Esophagus mucosa (tissue), 1 donor: ENCODE measurements around the gene RAP1A. TPM values are rescaled to one million over a fixed set of nuclear protein-coding genes. Genes with fewer than 3 reads are reported as not detected.
"Not testable (repeated sequence)": the region's sequence is repeated elsewhere in the genome, so short reads cannot be mapped to it uniquely, and the experiment has no call there.

Experiments used
- ATAC-seq: fragments of 200-7000 bp; cut with Tn5 transposase; one replicate; pipeline ENCODE4 v1.9.1; 2020
- total RNA-seq: library from RNA; stranded (reverse); gene quantifications from one replicate; pipeline ENCODE4 v1.2.4, GENCODE V29; 2023
- donor health status: DM: yes; HTN: yes; CAD: no.

RAP1A gene
- total RNA-seq, 1 donor from 2014 or later, result 36.0 TPM

- ATAC-seq, result no peak
Measured at GRCh38 chr1:111630567-111630966, 11.0 kb downstream of the RAP1A start.

- ATAC-seq, result no peak
Measured at GRCh38 chr1:111631502-111631901, 11.9 kb downstream of the RAP1A start.

GRCh38 chr1:111632771-111633170 lies 13.2 kb downstream of the RAP1A start:
- ATAC-seq, result not testable (repeated sequence)

GRCh38 chr1:111633736-111634247 lies 14.2 kb downstream of the RAP1A start:
- no peak for ATAC-seq

- ATAC-seq, result no peak
Measured at GRCh38 chr1:111635324-111636009, 15.9 kb downstream of the RAP1A start.

GRCh38 chr1:111638320-111638719 lies 18.7 kb downstream of the RAP1A start:
- ATAC-seq, result no peak

- no peak for ATAC-seq
Measured at GRCh38 chr1:111639602-111640198, 20.1 kb downstream of the RAP1A start.

GRCh38 chr1:111643097-111643496 lies 23.5 kb downstream of the RAP1A start:
- no peak for ATAC-seq

GRCh38 chr1:111643696-111644095 lies 24.1 kb downstream of the RAP1A start:
- ATAC-seq, result no peak

- ATAC-seq, result no peak
Measured at GRCh38 chr1:111644506-111644905, 24.9 kb downstream of the RAP1A start.

GRCh38 chr1:111647736-111648135 lies 28.1 kb downstream of the RAP1A start:
- no peak for ATAC-seq

GRCh38 chr1:111648806-111649205 lies 29.2 kb downstream of the RAP1A start:
- ATAC-seq, result no peak

- peak; percentile 20 for ATAC-seq
Measured at GRCh38 chr1:111649227-111649626, 29.6 kb downstream of the RAP1A start.

- ATAC-seq, result peak; percentile 88
Measured at GRCh38 chr1:111649648-111650047, 30.1 kb downstream of the RAP1A start.

- no peak for ATAC-seq
Measured at GRCh38 chr1:111653709-111654108, 34.1 kb downstream of the RAP1A start.

- ATAC-seq, result no peak
Measured at GRCh38 chr1:111654839-111655238, 35.2 kb downstream of the RAP1A start.

- ATAC-seq, result peak; percentile 51
Measured at GRCh38 chr1:111656086-111657017, 36.8 kb downstream of the RAP1A start.

GRCh38 chr1:111658622-111659021 lies 39.0 kb downstream of the RAP1A start:
- ATAC-seq, result no peak

GRCh38 chr1:111660204-111661150 lies 40.9 kb downstream of the RAP1A start:
- no peak for ATAC-seq

- ATAC-seq, result no peak
Measured at GRCh38 chr1:111664652-111665051, 45.1 kb downstream of the RAP1A start.

- no peak for ATAC-seq
Measured at GRCh38 chr1:111665497-111665896, 45.9 kb downstream of the RAP1A start.

GRCh38 chr1:111666828-111667227 lies 47.2 kb downstream of the RAP1A start:
- ATAC-seq, result no peak
